ENCODE data around the gene CADM2. TPM values are rescaled to one million over a fixed set of nuclear protein-coding genes. Genes with fewer than 3 reads are reported as not detected.
A peak's percentile ranks its signal among the peaks of the same experiment; 100 is the strongest.

CADM2 gene
- total RNA-seq, 1 experiment from 2014 or later, result 10.9 TPM

GRCh38 chr3:85304360-85304964 is 345.7 kb downstream of the CADM2 start:
- H2AFZ ChIP-seq (ENCODE audit: low read length), result no peak overlapping the region
- H3K27me3 ChIP-seq (ENCODE audit: insufficient read depth, low read length), result no peaks in the 10 kb centered on the region
- H3K18ac ChIP-seq (ENCODE audit: insufficient read length, low read depth, low read length), result no peak overlapping the region
- peak; percentile 54 for TF ChIP-seq CTCF (conservative IDR thresholded peaks at IDR 0.05)
- H4K20me1 ChIP-seq (ENCODE audit: control insufficient read depth, insufficient read depth, insufficient read length), result no peaks in the 10 kb centered on the region
- no peaks in the 10 kb centered on the region for H3K4me1 ChIP-seq (ENCODE audit: insufficient read depth, low read length)
- Mint-ChIP-seq H3K4me3 (no peak overlapping the region), H3K27me3 (ENCODE audit: low read depth) (no peaks in the 10 kb centered on the region), H3K9me3 (no peaks in the 10 kb centered on the region), H3K36me3 (ENCODE audit: insufficient read depth in 1 of 3, low read depth in 3 of 3) (no peaks in the 10 kb centered on the region), H3K27ac (no peak overlapping the region), H3K4me1 (no peaks in the 10 kb centered on the region)
- no peak overlapping the region for H2AK5ac ChIP-seq (ENCODE audit: insufficient read length, low read length)
- H2BK12ac ChIP-seq (ENCODE audit: insufficient read length, low read depth, low read length), result no peak overlapping the region
- H3K9me3 ChIP-seq (ENCODE audit: control insufficient read depth, low read depth, low read length), result no peaks in the 10 kb centered on the region
- no peak overlapping the region for H3K4me2 ChIP-seq (ENCODE audit: insufficient read depth, insufficient read length, low read length)
- no peak overlapping the region for H2BK20ac ChIP-seq (ENCODE audit: low read depth, low read length, poor library complexity, severe bottlenecking)
- H3K23me2 ChIP-seq (ENCODE audit: insufficient read length, low read depth, low read length, poor library complexity, severe bottlenecking), result no peaks in the 10 kb centered on the region
- no peak overlapping the region for H2BK120ac ChIP-seq (ENCODE audit: low read depth, low read length, poor library complexity, severe bottlenecking)
- H3K14ac ChIP-seq (ENCODE audit: insufficient read depth, low read length), result no peak overlapping the region
- H4K91ac ChIP-seq (ENCODE audit: insufficient read length, low read depth, low read length), result no peak overlapping the region
- H3K79me1 ChIP-seq (ENCODE audit: insufficient read depth, low read depth, low read length, poor library complexity, severe bottlenecking), result no peaks in the 10 kb centered on the region
- H3K9ac ChIP-seq (ENCODE audit: extremely low read depth, insufficient read length, low read length), result no peak overlapping the region
- H2BK5ac ChIP-seq (ENCODE audit: insufficient read length, low read length), result no peak overlapping the region
- no peak overlapping the region for H2BK15ac ChIP-seq (ENCODE audit: low read depth, low read length)
- H3K4ac ChIP-seq (ENCODE audit: low read depth, low read length), result no peak overlapping the region
- H3K23ac ChIP-seq (ENCODE audit: insufficient read length, low read depth, low read length), result no peak overlapping the region
- no CpG with 5 or more reads among the region's 3 CpGs for WGBS (ENCODE audit: extremely low coverage, insufficient read length, low lambda C conversion rate)
- no peak overlapping the region for H3K56ac ChIP-seq (ENCODE audit: insufficient read length, low read depth, low read length)
- H4K8ac ChIP-seq (replicated peaks; ENCODE audit: insufficient read length, low read depth, low read length), result no peak overlapping the region
- H3K79me2 ChIP-seq (ENCODE audit: insufficient read depth, low read length), result no peaks in the 10 kb centered on the region
- H4K5ac ChIP-seq (ENCODE audit: insufficient read length, low read depth, low read length), result no peak overlapping the region
- no peak overlapping the region for H3K27ac ChIP-seq (ENCODE audit: insufficient read length, low read depth, low read length)
- H3T11ph ChIP-seq (ENCODE audit: low read length), result no peak overlapping the region
- DNase-seq, result no peak

All from H9 (cell line).